ENCODE measurements around the gene BAHCC1.

The BAHCC1 gene

GRCh38 chr17:81479175-81480071 is 84.2 kb downstream of the BAHCC1 start:
- Histone ChIP-seq H3K4me1 (ENCODE audit: control extremely low read depth in 1 of 4, control insufficient read depth in 4 of 4, insufficient read depth in 4 of 4, low read length in 3 of 4) (peaks cover 0 to 49% (median 37%) of the 10 kb centered on the region in 4 experiments), H3K4me3 (ENCODE audit: control insufficient read depth in 1 of 7, extremely low read depth in 1 of 7, insufficient read depth in 4 of 7, low read depth in 2 of 7, low read length in 6 of 7) (no peak overlapping the region), H3K36me3 (ENCODE audit: control insufficient read depth in 4 of 4, insufficient read depth in 4 of 4, low read length in 3 of 4) (no peaks in the 10 kb centered on the region), H3K27me3 (replicated peaks in 2 of 5; ENCODE audit: control insufficient read depth in 4 of 5, insufficient read depth in 5 of 5, low read length in 4 of 5) (no peaks in the 10 kb centered on the region), H3K9me3 (ENCODE audit: control extremely low read depth in 1 of 5, control insufficient read depth in 4 of 5, insufficient read depth in 2 of 5, low read depth in 1 of 5, low read length in 4 of 5) (peaks cover 0 to 3% (median 0%) of the 10 kb centered on the region in 5 experiments), H3K27ac (ENCODE audit: insufficient read depth in 1 of 2, low read depth in 1 of 2, low read length in 2 of 2, poor library complexity in 1 of 2, severe bottlenecking in 2 of 2) (no peak overlapping the region)
- ChIA-PET CTCF (interaction anchor here (0.9 to 1.6 kb wide), 5 partner anchors 10 to 81 kb away, joined by 3 to 6 read pairs (median 4); no protein-coding TSS in a partner anchor), POLR2A (interaction anchor here (0.7 kb wide), 2 partner anchors 50 to 57 kb away, joined by 3 read pairs; no protein-coding TSS in a partner anchor)
- WGBS (ENCODE audit: insufficient coverage): 98% methylated on average over 15 of the region's 20 CpGs
- no peak for DNase-seq

DNA sequence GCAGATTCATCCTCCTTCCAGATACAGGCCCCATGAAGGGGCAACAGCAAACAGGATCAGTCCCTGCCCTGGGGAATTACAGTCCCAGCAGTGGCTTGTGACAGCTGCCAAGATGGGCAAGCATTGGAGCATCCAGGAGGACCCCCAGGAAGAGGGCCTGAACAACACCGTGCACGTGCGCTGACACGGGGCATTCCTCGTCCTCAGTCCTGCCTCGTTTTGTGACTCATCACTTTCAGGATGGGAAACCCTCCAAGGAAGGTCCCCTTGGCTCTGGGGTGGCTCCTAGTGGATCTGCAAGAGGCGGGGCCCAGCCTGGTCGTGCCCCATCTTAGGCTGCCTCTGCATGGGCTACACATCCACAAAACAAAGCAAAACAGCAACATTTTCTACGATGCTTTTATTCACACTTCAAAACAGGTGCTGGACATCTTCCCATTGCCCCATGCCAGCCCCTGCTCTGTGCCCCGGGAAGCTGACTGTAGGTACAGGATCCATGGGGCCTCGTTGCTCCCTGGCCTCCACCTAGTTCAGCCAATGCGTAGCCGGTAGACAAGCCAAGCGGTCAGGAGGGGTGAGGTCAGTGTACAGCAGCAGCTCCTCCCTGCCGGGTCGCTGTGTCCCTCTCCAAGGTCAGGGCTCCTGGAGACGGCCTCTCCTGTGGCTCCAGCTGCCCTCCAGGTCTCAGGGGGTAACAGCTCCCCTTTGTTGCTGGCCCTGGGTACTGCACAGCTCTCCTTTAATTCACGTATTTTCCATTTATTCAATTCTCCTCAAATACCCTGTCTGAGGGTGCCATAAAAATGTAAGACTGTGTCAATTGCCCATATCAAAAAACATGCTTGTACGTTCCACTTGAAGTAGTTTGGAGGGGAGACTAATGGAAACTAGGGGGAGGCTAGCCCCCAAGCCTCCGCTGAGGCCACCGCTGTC is 85.1 kb downstream of the BAHCC1 start:
- WGBS (ENCODE audit: insufficient coverage): 88% methylated on average over 18 of the region's 21 CpGs
- peaks cover 0 to 3% (median 0%) of the 10 kb centered on the region in 5 experiments for H3K9me3 ChIP-seq (ENCODE audit: control extremely low read depth in 1 of 5, control insufficient read depth in 4 of 5, insufficient read depth in 2 of 5, low read depth in 1 of 5, low read length in 4 of 5)
- H3K27ac ChIP-seq (ENCODE audit: insufficient read depth in 1 of 2, low read depth in 1 of 2, low read length in 2 of 2, poor library complexity in 1 of 2, severe bottlenecking in 2 of 2): no peak overlapping the region
- ChIA-PET CTCF (interaction anchor here (0.6 to 1.6 kb wide), 6 partner anchors 9 to 87 kb away, joined by 3 to 6 read pairs (median 4); no protein-coding TSS in a partner anchor), POLR2A (interaction anchor here (0.7 to 3.6 kb wide), 2 partner anchors 51 to 58 kb away, joined by 3 to 20 read pairs; no protein-coding TSS in a partner anchor)
- H3K27me3 ChIP-seq (replicated peaks in 2 of 5; ENCODE audit: control insufficient read depth in 4 of 5, insufficient read depth in 5 of 5, low read length in 4 of 5): no peaks in the 10 kb centered on the region
- no peaks in the 10 kb centered on the region for H3K36me3 ChIP-seq (ENCODE audit: control insufficient read depth in 4 of 4, insufficient read depth in 4 of 4, low read length in 3 of 4)
- DNase-seq: no peak
- peaks cover 0 to 58% (median 45%) of the 10 kb centered on the region in 4 experiments for H3K4me1 ChIP-seq (ENCODE audit: control extremely low read depth in 1 of 4, control insufficient read depth in 4 of 4, insufficient read depth in 4 of 4, low read length in 3 of 4)
- peak overlapping the region in 3 of 7 experiments; percentile 8 to 75 (median 61) for H3K4me3 ChIP-seq (ENCODE audit: control insufficient read depth in 1 of 7, extremely low read depth in 1 of 7, insufficient read depth in 4 of 7, low read depth in 2 of 7, low read length in 6 of 7)

GRCh38 chr17:81481073-81481799 is 86.0 kb downstream of the BAHCC1 start:
- no peaks in the 10 kb centered on the region for H3K36me3 ChIP-seq (ENCODE audit: control insufficient read depth in 4 of 4, insufficient read depth in 4 of 4, low read length in 3 of 4)
- ChIA-PET POLR2A (interaction anchor here (1.2 to 3.6 kb wide), 3 partner anchors 42 to 189 kb away, joined by 3 to 20 read pairs (median 3); no protein-coding TSS in a partner anchor), CTCF (interaction anchor here (1.1 to 3.2 kb wide), 6 partner anchors 40 to 84 kb away, joined by 3 to 12 read pairs (median 4); no protein-coding TSS in a partner anchor)
- peak; percentile 81 to 90 (median 88) for DNase-seq
- no peak overlapping the region for H3K27ac ChIP-seq (ENCODE audit: insufficient read depth in 1 of 2, low read depth in 1 of 2, low read length in 2 of 2, poor library complexity in 1 of 2, severe bottlenecking in 2 of 2)
- peak overlapping the region in 5 of 7 experiments; percentile 47 to 75 (median 61) for H3K4me3 ChIP-seq (ENCODE audit: control insufficient read depth in 1 of 7, extremely low read depth in 1 of 7, insufficient read depth in 4 of 7, low read depth in 2 of 7, low read length in 6 of 7)
- H3K9me3 ChIP-seq (ENCODE audit: control extremely low read depth in 1 of 5, control insufficient read depth in 4 of 5, insufficient read depth in 2 of 5, low read depth in 1 of 5, low read length in 4 of 5): peaks cover 0 to 3% (median 0%) of the 10 kb centered on the region in 5 experiments
- no peaks in the 10 kb centered on the region for H3K27me3 ChIP-seq (replicated peaks in 2 of 5; ENCODE audit: control insufficient read depth in 4 of 5, insufficient read depth in 5 of 5, low read length in 4 of 5)
- peaks cover 4 to 65% (median 51%) of the 10 kb centered on the region in 4 experiments for H3K4me1 ChIP-seq (ENCODE audit: control extremely low read depth in 1 of 4, control insufficient read depth in 4 of 4, insufficient read depth in 4 of 4, low read length in 3 of 4)
- 2% methylated on average over 83 of the region's 94 CpGs for WGBS (ENCODE audit: insufficient coverage)

DNA sequence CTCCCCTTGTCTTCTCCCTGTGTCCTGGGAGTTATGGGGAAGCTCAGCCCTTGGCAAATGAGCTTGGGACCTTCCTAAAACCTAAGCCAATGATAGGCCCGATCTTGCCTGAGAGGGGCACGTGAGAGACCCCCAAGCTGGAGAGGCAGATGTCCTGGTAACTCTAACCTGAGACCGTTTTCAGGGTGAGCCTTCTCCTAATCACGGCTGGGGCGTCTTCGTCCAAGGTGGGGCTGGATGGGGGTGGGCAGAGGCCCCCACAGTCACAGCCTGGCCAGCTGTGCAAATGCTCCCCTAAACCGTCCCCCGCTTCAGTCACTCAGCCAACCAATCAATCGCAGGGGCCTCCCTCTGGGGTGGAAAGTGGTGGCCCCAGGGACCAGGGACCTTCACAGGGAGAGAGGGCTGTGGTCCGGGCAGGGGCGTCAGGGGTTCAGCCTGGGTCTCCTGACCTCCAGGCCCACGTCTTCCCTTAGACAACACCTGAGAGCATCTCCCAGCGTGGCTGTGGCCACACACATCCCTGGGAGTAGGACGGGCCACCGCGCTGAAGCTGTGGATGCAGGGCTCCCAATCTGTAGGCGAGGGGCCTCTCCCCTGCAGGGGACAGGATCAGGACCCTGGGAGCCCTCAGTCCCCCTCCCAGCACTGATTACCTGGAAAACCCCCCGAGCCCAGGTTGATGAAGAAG is 86.7 kb downstream of the BAHCC1 start:
- Histone ChIP-seq H3K9me3 (ENCODE audit: control extremely low read depth in 1 of 5, control insufficient read depth in 4 of 5, insufficient read depth in 2 of 5, low read depth in 1 of 5, low read length in 4 of 5) (no peaks in the 10 kb centered on the region), H3K4me1 (ENCODE audit: control extremely low read depth in 1 of 4, control insufficient read depth in 4 of 4, insufficient read depth in 4 of 4, low read length in 3 of 4) (peaks cover 4 to 73% (median 56%) of the 10 kb centered on the region in 4 experiments), H3K27me3 (replicated peaks in 2 of 5; ENCODE audit: control insufficient read depth in 4 of 5, insufficient read depth in 5 of 5, low read length in 4 of 5) (no peaks in the 10 kb centered on the region), H3K4me3 (ENCODE audit: control insufficient read depth in 1 of 7, extremely low read depth in 1 of 7, insufficient read depth in 4 of 7, low read depth in 2 of 7, low read length in 6 of 7) (peak overlapping the region in 5 of 7 experiments; percentile 47 to 75 (median 61)), H3K27ac (ENCODE audit: insufficient read depth in 1 of 2, low read depth in 1 of 2, low read length in 2 of 2, poor library complexity in 1 of 2, severe bottlenecking in 2 of 2) (no peak overlapping the region), H3K36me3 (ENCODE audit: control insufficient read depth in 4 of 4, insufficient read depth in 4 of 4, low read length in 3 of 4) (no peaks in the 10 kb centered on the region)
- ChIA-PET CTCF (interaction anchor here (0.7 to 4.0 kb wide), 9 partner anchors 21 to 85 kb away, joined by 3 to 29 read pairs (median 3); no protein-coding TSS in a partner anchor), POLR2A (interaction anchor here (0.8 to 3.6 kb wide), 5 partner anchors 42 to 1099 kb away, joined by 3 to 20 read pairs (median 3); no protein-coding TSS in a partner anchor)
- no peak for DNase-seq
- 59% methylated on average over 13 of the region's 18 CpGs for WGBS (ENCODE audit: insufficient coverage)

- ChIA-PET POLR2A (interaction anchor here (0.6 to 3.6 kb wide), 4 partner anchors 34 to 1099 kb away, joined by 3 to 20 read pairs (median 3); no protein-coding TSS in a partner anchor), CTCF (interaction anchor here (0.7 to 4.0 kb wide), 10 partner anchors 9 to 91 kb away, joined by 3 to 29 read pairs (median 4); no protein-coding TSS in a partner anchor)
These were observed 87.4 kb downstream of the BAHCC1 start for GRCh38 chr17:81482673-81483072.

More at GRCh38 chr17:81482673-81483072, 87.4 kb downstream of the BAHCC1 start:
- H3K36me3 ChIP-seq (ENCODE audit: control insufficient read depth in 4 of 4, insufficient read depth in 4 of 4, low read length in 3 of 4): no peaks in the 10 kb centered on the region
- peak overlapping the region in 1 of 7 experiments; percentile 63 for H3K4me3 ChIP-seq (ENCODE audit: control insufficient read depth in 1 of 7, extremely low read depth in 1 of 7, insufficient read depth in 4 of 7, low read depth in 2 of 7, low read length in 6 of 7)
- 60% methylated on average over 4 of the region's 11 CpGs for WGBS (ENCODE audit: insufficient coverage)
- peaks cover 4 to 79% (median 62%) of the 10 kb centered on the region in 4 experiments for H3K4me1 ChIP-seq (ENCODE audit: control extremely low read depth in 1 of 4, control insufficient read depth in 4 of 4, insufficient read depth in 4 of 4, low read length in 3 of 4)
- no peak overlapping the region for H3K27ac ChIP-seq (ENCODE audit: insufficient read depth in 1 of 2, low read depth in 1 of 2, low read length in 2 of 2, poor library complexity in 1 of 2, severe bottlenecking in 2 of 2)
- H3K9me3 ChIP-seq (ENCODE audit: control extremely low read depth in 1 of 5, control insufficient read depth in 4 of 5, insufficient read depth in 2 of 5, low read depth in 1 of 5, low read length in 4 of 5): no peaks in the 10 kb centered on the region
- H3K27me3 ChIP-seq (replicated peaks in 2 of 5; ENCODE audit: control insufficient read depth in 4 of 5, insufficient read depth in 5 of 5, low read length in 4 of 5): no peaks in the 10 kb centered on the region
- no peak for DNase-seq

All from common myeloid progenitor, CD34-positive (primary cell).